Stimulated activated naive CD4-positive, alpha-beta T cell treated with Interleukin-2 at 50 U/mL for 16 hours (primary cell): ENCODE results near the gene IMMT.
"Not testable (repeated sequence)": the region's sequence is repeated elsewhere in the genome, so short reads cannot be mapped to it uniquely, and the experiment has no call there.

Experiments
- DNase-seq: peaks from one replicate; lab custom pipeline; 2025; lab: John Stamatoyannopoulos, UW

IMMT gene

DNA sequence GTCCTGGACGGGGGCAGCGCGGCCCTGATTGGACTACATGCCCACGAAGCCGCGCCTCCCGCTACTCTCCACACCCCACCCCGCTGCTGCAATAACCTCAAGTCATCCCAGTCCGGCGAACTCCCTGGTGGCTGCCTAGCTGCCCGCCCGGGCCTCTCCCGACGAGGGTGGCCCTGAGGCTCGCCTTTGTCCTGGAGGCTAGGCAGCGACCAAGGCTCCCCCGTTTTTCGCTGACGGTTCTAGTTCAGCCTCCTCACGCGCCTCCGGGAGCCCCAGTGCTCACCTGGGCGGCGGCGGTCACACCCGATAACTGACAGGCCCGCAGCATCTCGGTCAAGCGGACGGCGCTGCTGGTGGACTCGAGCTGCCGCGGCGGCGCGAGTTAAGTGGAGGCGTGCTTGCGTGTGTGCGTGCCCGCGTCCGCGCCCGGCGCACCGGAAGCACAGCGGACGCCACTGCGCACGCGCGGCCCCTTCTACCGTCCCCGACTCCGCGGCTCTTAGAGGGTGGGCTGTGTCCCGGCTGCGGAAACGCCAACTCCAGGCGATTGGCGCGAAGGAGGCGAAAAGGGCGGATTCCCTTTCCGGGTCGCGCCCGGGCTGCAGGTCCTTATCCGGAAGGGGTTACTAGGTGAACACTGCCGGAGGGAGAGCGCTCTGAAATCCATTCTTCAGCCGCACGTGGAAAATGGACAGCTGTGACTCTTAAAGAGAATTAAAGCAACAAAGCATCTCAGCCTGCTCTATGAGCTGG, at the start of gene IMMT:
Gene IMMT, minus strand, starts transcription at position 408 of the 753 bp plus-strand sequence. Its CDS starts 80 bp downstream, at position 328.
- DNase-seq: peak; percentile 94

- DNase-seq: not testable (repeated sequence)
Measured at GRCh38 chr2:86244781-86245180, 49.5 kb upstream of the IMMT start.

DNA sequence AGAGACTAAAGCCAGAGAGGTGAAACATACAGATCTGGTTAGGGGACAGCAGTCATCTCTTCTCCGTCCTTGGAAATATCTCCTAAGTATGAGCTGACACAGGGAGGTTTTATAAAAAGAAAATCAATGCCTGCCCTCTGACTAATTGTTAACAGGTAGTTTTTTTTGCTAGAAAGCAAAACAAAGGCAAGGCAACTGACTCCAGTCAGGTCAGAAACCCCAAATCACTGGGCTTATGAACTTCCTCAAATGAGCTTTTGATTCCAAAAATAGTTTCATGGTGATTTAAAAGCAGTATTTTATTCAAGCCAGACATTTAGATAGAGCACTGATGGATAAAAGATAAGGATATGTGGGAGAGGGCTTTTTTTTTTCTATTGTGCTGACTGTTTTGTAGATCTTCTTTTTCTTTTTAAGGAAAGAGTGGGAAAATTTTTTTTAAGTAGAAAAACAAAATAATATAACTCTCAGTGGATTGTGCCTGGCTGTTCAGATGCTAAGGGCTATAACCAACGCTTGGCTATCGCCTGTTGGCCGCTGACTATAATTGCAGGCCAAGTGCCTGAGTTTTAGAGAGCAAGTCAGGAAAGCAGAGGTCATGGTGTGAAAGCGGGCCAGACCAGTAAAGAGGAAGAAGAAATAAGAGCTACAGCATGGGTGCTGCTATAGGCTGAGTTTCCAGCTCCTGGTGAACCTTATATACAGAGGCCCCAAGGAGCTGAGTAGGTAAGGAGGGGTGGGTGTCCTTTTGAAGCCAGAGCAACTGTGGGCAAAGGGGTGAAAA, 48.9 kb upstream of the IMMT start:
- DNase-seq: no peak

DNA sequence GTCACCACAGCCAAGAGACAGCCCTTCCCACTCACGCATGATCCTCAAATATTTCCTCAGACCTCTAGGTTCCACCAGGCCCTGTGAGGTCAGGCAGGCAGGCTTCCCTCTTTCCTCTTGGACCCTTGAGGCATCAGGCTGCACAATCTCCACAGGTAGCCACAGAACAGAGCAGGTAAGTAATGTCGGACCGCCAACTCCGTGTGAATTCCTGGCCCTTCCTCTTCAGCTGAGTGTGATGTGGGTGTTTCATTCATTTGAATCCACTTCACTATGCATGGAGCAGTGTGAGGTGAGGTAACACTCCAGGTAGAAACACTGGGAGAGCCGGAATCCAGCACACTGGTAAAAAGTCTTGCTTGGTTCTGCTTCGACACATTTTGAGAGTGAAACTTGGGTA, 48.0 kb upstream of the IMMT start:
- DNase-seq: no peak

DNA sequence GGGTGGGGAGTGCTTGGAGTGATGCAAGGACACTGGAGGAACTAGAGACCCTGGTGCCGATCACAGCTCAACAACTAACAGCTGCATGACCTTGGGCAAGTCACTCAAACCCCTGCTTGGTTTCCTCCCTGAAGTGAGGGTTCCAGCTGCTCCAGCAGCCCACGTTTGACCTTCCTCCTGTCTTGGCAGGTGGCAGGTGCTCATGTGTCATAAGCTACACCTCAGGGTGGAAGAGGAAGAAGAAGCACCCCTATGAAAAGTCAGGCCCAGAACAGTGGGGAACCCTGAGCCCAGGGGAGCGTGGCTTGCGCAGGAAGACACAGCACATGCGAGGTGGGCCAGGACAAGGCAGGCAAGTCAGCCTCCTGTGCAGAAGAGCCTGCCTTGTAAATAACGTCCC, 46.3 kb upstream of the IMMT start:
- DNase-seq: no peak

- no peak for DNase-seq
Measured at GRCh38 chr2:86240251-86240650, 45.0 kb upstream of the IMMT start.

GRCh38 chr2:86239745-86240144, 44.5 kb upstream of the IMMT start:
- no peak for DNase-seq

- DNase-seq: no peak
Measured at GRCh38 chr2:86239326-86239725, 44.1 kb upstream of the IMMT start.

- DNase-seq: peak; percentile 18
Measured at GRCh38 chr2:86238354-86238753, 43.1 kb upstream of the IMMT start.

- DNase-seq: no peak
Measured at GRCh38 chr2:86237172-86237571, 41.9 kb upstream of the IMMT start.

- DNase-seq: no peak
Measured at GRCh38 chr2:86235196-86235980, 40.1 kb upstream of the IMMT start.

DNA sequence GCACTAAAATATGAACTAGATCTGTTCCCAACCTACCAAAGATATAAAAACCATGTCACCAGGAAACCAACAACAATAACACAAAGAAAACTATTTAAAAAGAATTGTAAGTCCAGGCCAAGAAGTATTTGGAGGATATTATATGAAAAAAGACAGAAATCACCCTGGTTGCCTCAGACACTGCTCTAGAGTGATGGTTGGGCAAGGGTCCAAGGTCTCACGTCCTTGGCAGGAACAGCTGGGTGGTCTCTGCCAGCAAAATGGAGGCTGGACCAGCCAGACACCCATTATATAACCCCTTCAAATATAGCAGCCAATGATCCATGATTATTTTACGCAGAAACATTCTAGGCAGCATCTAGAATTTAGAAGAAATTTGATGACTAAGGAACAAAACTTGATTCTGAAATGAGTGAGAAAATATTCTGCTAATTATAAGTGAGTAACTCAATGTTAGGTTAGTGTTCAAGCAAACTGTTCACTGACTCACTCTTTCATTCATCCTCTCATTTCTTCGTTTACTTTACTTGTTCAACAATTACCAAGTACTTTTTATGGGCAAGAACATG, 39.4 kb upstream of the IMMT start:
- DNase-seq: no peak

DNA sequence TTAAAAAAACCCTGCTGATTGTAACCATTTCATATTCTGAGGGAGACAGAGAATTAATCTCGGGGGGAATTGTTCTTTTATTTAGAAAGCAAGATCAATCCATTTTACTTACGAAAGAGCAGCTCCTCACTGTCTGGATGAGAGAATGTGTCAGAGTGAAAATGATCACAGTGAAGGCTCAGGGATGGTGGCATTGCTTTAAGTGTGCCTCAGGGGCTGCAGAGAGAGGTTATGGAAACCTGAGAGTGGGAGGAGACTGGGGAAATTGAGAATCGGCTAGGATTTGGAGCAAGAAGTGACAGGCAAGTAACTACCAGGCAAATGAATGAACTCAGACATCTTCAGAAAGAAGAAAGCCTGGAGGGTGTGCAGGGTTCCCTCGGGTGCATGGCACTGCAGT, 38.2 kb upstream of the IMMT start:
- no peak for DNase-seq

- no peak for DNase-seq
Measured at GRCh38 chr2:86232910-86233309, 37.6 kb upstream of the IMMT start.

GRCh38 chr2:86232373-86232784, 37.1 kb upstream of the IMMT start:
- no peak for DNase-seq

DNA sequence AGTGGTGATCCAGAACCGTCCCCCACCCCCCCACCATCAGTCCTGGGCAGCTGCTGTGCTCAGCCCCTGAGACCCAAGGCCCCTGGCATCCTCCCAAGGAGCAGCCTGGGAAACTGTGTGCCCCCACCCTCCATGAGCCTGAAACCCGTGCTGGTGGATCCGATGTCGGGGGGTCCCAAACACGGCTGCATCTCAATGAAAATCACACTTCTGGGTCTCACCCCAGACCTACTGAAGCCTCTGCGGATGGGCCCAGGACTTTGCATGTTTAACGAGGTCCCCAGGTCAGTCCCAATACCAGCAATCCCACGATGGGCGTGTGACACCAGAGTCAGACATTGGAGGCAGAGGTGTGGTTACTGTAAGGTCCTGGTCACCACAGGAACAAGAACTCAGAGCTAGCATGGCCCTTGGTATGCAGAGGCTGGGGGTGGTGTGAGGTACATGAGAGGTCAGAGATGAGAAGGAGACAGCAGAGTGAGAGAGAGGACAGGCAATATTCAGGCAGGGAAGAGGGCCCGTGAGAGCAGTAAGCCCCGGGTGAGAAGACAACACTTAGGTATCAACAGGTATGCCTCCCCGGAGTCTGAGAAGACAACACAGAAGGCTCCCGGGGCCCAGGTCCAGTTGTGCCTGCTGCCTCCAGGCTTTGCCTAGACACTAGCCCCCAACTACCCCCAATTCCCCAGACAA, 36.6 kb upstream of the IMMT start:
- no peak for DNase-seq

DNA sequence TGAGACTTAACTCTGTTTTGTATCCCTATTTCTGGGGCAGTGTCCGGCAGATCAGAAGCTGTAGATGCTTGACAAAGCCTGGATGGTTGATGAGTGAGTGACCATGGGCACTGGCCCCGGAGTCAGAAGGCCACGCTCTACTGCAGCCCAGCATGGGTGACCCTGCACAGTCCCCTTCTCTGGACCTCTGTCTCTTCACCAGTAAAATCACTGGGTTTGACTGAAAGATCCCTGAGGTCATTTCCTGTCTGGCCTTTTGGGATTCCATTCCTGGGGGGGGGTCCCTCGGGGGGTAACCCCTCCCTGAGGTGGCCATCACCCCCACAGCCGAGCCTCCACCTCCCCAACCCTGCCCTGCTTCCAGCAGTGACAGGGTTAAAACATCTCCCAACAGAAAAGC, 35.7 kb upstream of the IMMT start:
- DNase-seq: no peak

- DNase-seq: no peak
Measured at GRCh38 chr2:86229221-86229620, 34.0 kb upstream of the IMMT start.

- not testable (repeated sequence) for DNase-seq
Measured at GRCh38 chr2:86228574-86228973, 33.3 kb upstream of the IMMT start.

GRCh38 chr2:86227685-86228084, 32.4 kb upstream of the IMMT start:
- no peak for DNase-seq

DNA sequence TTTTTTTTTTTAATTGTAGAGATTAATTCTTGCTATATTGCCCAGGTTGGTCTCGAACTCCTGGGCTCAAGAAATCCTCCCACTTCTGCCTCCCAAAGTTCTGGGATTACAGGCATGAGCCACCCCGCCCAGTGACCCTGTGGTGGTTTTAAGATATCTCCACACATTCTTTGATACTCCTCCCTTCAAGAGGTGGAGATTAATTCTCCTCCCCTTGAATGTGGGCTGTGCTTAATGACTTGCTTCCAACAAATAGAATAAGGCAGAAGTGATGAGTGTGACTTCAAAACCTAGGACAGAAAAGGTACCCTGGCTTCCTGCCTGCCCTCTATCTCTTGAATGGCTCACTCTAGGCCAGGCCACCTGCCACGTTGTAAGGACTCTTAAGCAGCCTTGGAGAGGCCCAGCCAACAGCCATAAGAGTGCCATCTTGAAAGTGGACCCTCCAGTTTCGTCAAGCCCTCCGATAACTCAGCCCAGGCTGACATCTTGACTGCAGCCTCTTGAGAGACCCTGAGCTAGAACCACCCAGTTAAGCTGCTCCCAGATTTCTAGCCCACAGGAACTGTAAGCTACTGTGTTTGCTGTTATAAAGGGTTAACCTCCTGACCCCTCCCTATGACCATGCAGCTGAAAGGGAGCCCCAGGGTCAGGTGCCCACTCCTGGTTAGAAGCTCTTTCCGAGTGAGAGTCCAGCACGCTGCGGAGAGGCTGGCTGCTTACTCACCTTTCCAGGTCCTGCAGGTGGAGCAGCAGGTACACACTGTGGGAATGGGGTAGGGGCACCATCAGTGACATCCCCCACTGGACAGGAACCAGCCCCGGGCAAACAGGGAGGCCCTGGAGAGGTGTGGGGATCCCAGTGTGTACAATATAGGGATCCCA, 31.6 kb upstream of the IMMT start:
- DNase-seq: no peak
